ENCODE measurements around the gene ANKRD12.
"Not testable (repeated sequence)": the region's sequence is repeated elsewhere in the genome, so short reads cannot be mapped to it uniquely, and the experiment has no call there.

ANKRD12 gene

GRCh38 chr18:9136315-9137155, at the start of gene ANKRD12:
TSS of gene ANKRD12 (plus strand) at chr18:9136781. CDS start at chr18:9182433, 45,652 bp downstream.
- DNase-seq, result peak; percentile 99

DNA sequence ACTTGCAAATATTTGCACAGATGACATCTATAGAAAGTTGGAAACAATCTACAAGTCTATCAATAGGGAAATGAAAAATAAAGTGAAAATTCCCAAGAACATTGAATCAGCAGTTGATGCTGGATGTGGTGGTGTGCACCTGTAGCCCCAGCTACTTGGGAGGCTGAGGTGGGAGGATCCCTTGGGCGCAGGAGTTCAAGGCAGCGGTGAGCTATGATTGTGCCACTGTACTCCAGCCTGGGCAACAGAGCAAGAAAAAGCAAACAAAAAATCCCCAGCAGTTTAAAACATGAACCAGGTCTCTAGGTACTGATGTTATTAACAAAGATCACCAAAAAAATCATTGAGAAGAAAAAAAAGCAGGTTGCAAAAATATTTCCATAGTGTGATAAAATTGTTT, 49.4 kb upstream of the ANKRD12 start:
- no peak for DNase-seq

GRCh38 chr18:9088252-9088651, 48.3 kb upstream of the ANKRD12 start:
- no peak for DNase-seq

DNA sequence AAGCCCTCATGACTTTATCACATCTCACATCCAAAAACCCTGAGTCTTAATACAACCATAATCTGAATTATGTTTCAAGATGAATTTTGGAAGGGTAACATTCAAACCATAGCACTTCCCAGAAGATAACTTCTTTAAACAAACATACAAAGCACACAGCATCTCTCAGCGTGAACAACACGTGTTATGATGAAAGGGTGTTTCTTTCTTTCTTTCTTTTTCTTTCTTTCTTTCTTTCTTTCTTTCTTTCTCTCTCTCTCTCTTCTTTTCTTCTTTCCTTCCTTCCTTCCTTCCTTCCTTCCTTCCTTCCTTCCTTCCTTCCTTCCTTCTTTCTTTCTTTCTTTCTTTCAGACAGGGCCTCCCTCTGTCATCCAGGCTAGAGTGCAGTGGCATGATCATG, 47.9 kb upstream of the ANKRD12 start:
- not testable (repeated sequence) for DNase-seq

DNA sequence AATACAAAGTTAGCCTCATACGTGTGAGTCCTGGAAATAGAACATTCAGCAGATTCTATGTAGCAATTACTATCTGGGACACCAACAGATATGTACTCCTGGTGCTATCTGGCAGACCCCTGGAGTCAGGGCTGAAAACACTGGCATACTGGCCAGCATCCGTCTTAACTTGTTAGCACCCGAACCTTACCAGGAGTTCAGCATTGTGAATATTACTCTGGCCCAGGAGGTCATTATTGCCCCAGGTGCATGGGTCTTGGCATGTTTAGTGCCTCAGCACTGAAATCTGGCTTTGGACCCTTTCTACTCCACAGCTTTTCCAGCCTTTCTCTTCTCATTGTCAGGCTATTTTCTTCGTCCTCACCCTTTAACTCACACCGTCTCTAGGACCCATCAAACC, 46.0 kb upstream of the ANKRD12 start:
- DNase-seq, result no peak

DNA sequence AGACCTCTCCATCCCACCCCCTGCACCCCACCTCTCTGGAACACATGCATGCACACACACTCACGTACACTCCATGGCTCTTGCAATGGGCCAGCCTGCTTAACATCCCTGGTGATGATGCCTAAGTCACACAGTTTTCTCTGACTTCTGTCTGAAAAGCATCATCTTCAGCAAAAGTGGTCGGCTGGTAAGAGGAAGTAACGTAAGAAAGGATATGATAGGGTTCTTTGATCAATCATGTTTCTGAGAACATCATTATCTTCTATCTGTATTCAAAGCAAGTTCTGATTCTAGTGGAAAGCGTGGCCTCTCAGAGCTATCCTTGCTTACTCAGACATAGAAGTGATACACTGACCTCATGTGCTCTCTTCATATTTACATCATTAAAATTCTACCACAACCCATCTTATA, 45.5 kb upstream of the ANKRD12 start:
- DNase-seq, result no peak

GRCh38 chr18:9092665-9093064, 43.9 kb upstream of the ANKRD12 start:
- DNase-seq, result no peak

GRCh38 chr18:9093109-9093508, 43.5 kb upstream of the ANKRD12 start:
- DNase-seq, result not testable (repeated sequence)

- no peak for DNase-seq
Observed at GRCh38 chr18:9094307-9095226, 42.0 kb upstream of the ANKRD12 start.

- DNase-seq, result peak; percentile 32
Observed at GRCh38 chr18:9095297-9096006, 41.1 kb upstream of the ANKRD12 start.

GRCh38 chr18:9096007-9096371, 40.6 kb upstream of the ANKRD12 start:
- DNase-seq, result no peak

- no peak for DNase-seq
Observed at GRCh38 chr18:9096685-9097084, 39.9 kb upstream of the ANKRD12 start.

GRCh38 chr18:9097349-9097748, 39.2 kb upstream of the ANKRD12 start:
- no peak for DNase-seq

DNA sequence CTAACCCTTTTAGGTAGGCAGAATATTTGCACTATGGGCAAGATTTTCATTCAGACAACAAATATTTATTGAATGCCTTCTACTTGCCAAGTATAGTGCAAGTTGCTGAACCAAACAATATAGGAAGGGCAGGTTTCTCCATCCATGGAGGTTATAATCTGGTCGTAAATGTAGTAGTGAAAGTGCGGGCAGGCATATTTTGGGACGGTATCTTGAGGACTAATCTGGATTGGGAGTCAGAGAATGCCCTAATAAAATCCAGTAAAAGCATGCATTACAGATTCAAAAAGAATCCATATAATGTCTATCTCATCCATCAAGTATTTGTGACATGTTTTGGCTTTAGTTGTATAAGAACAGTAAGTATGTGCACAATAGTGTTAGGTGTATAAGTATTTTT, 35.8 kb upstream of the ANKRD12 start:
- DNase-seq, result no peak

- peak; percentile 27 for DNase-seq
Observed at GRCh38 chr18:9101730-9102507, 34.7 kb upstream of the ANKRD12 start.

DNA sequence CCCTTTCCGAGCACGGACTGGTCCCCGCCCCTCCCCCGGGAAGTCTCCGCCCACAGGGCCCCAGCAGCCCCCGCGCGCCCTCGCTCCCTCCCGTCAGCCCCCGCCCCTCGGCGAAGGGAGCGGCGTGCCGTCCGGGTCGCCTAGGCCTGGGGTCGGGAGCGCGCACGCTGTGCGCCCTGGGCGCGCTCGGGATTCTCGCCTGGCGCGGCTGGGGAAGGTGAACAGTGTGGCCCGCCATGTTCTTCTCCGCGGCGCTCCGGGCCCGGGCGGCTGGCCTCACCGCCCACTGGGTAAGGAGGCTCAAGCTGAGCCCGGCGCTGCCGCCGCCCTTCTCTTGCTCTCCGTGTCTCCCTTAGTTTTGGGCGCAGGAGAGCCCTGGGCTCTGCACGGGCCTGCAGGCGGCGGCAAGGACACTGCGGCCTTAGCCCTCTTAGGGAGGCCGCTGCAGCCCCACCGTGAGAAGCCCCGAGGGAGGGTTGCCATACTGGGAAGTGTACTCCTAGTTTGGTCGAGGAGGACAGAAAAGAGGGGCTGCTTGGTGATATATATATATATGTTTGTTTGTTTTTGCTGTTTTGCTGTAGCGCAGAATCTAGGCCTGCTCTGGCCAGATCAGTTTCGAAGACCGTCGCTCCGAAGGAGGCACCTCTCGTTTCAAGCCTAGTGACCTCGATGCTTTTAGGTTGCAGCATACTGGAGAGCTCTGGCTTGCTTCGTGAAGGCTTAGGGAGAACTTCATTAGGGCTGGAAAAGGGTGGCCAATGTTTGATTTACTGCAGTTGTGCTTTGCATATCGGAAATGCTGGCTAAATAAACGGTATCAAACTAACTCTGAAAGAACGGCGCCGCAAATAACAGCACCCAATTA, 33.8 kb upstream of the ANKRD12 start, which contains the start of gene NDUFV2:
Gene NDUFV2 (plus strand): TSS at position 192 of the 868 bp plus-strand sequence. CDS start 45 bp downstream, at position 237.
- DNase-seq, result peak; percentile 95

DNA sequence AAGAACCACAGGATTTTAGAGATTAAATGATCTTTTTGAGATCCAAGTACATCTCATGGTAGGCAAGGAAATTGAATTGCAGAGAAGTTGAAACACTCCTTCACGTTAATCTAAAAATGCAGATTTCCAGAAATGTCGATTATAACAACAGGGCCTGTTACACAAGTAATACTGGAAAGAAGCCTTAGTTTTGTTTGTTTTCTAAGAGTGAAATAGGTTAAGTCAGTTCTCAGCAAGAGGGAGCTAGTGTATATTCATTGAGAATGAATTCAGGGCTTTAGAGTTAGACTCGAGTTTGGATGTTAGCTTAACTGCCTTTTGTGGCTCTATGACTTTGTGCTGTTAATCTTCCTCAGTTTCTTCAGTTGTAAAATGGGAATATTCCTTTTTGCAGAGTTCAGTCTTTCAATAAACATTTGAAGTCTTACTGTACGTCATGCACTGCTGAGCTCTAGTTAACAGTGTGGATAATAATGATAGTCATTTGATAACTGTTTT, 33.2 kb upstream of the ANKRD12 start:
- DNase-seq, result no peak

DNA sequence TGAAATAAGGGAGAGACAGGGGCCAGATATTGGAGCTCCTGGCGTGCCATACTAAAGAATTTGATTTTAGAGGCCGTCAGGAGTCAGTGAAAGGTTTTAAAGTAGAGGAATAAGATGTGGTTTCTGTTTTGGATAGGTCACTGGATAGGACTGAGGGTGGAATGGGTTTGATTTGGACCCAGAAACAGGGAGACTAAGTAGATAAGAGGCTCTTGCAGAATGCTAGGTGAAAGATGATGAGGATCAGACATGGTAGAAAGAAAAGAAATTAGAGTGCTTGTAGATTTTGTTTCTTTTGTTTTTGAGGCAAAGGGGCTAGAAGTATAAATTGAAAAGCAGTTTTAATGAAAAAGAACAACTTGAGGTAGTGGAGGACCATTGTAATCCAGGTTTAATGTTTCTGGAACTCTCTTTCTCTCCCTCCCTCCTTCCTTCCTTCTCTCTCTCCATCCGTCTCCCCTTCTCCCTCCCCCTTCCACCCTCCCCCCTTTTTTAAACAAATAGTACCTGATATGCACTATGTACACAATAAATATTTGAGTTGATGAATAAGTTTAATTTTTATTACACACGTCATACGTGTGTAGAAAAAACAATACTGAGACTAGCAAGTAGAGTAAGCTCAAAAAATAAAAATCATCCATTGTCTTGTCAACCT, 32.2 kb upstream of the ANKRD12 start:
- DNase-seq, result no peak

GRCh38 chr18:9105420-9105819, 31.2 kb upstream of the ANKRD12 start:
- DNase-seq, result no peak

DNA sequence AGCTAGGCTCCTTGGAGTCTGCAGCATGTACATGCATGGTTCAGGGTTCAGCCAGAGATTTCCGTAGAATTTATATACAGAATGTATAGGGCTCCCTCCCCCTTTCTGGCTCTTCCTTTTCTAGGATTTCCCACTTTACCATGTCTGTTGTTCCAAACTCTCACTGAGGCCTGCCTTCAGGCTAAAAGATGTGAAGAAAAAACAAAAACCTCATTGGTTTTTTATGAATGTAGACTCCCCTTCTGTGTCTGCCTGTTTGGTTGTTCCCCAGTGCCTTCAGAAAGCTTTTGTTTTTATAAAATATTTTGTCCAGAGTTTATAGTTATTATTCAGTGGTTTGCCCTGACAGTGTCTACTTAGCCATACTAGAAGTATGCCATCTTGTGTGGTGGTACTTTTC, 30.5 kb upstream of the ANKRD12 start:
- no peak for DNase-seq
